Activated T-cell treated with anti-CD3 and anti-CD28 coated beads, Interleukin-2, amount 50 U/mL, for 72 hours (primary cell): ENCODE measurements around the gene AIRE. TPM values are rescaled to one million over a fixed set of nuclear protein-coding genes. Genes with fewer than 3 reads are reported as not detected.
A peak's percentile ranks its signal among the peaks of the same experiment; 100 is the strongest.

Experiments used
- ATAC-seq, 2 donors: fragments of 150-1000 bp; cut with Tn5 transposase; replicated peaks in 1 of 2; 2 replicates each; pipeline ENCODE4 v1.10.0; 2021; ENCODE audit warnings: moderate library complexity in 2 of 2, mild to moderate bottlenecking in 1 of 2
- DNase-seq, 2 donors: peaks; one replicate each; pipeline ENCODE4 v3.0.0; 2021 to 2022; ENCODE audit warnings: mixed read lengths in 1 of 2
- H3K27ac Mint-ChIP-seq: one replicate; pipeline ENCODE4 v1.8.0; 2022; ENCODE audit warnings: mild to moderate bottlenecking, moderate library complexity, mixed read lengths
- H3K27me3 Mint-ChIP-seq: one replicate; pipeline ENCODE4 v1.8.0; 2022; ENCODE audit warnings: low read depth, mixed read lengths
- H3K36me3 Mint-ChIP-seq, 2 donors: one replicate each; pipeline ENCODE4 v1.8.0; 2022; ENCODE audit warnings: mixed read lengths in 2 of 2, mild to moderate bottlenecking in 1 of 2; ENCODE audit not compliant: insufficient read depth in 2 of 2
- H3K4me1 Mint-ChIP-seq: one replicate; pipeline ENCODE4 v1.8.0; 2022; ENCODE audit warnings: low read depth, mixed read lengths
- H3K4me3 Mint-ChIP-seq, 2 donors: one replicate each; pipeline ENCODE4 v1.8.0; 2022; ENCODE audit warnings: mild to moderate bottlenecking in 2 of 2, mixed read lengths in 2 of 2, moderate library complexity in 2 of 2
- H3K9me3 Mint-ChIP-seq, 2 donors: one replicate each; pipeline ENCODE4 v1.8.0; 2022; ENCODE audit warnings: mixed read lengths in 2 of 2
- total RNA-seq, 2 donors: library from RNA; stranded (reverse); gene quantifications; one replicate each; pipeline ENCODE4 v1.2.3, GENCODE V29; 2022

Gene AIRE
- total RNA-seq, 2 donors from 2014 or later, result not detected

DNA sequence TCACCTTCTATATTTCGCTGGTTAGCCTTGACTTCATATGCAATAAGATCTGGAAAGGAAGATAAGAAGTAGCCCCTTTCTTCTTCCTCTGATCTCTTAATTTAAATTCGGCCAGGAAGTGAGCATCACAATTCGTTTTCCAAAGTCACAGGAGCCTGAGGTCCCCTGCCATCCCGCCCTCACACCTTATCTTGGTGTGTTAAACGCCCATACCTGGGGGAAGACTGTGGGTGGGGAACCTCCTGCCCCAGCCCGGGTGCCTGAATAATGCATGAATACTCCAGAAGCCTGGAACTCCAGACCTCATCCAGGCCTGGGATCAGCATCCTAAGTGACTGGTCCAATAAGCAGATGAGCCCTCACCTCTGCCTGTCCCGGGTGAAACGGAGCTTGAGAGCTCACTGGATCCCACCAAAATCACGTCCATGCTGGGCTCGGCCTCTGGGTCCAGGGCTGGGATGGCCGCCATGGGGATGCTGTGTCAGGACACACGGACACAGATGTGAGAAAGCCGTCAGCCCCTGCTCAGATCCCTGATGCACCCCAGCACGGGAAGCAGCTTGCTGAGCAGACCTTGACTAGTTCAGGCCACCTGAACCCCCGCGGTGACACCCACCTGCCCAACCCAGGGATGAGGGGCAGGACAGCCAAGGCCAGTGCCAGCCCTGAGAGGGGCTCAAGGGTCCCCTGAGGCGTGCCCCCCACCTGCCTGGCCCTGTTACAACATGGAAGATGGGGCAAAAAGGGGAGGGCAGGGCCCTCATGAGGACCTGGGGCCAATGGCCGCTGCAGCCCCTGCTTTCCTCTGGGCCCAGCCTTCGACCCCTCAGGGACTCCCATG, 24.7 kb upstream of the AIRE start:
- Mint-ChIP-seq H3K4me3 (no peak overlapping the region), H3K4me1 (no peaks in the 10 kb centered on the region), H3K36me3 (no peaks in the 10 kb centered on the region), H3K9me3 (no peaks in the 10 kb centered on the region), H3K27me3 (no peaks in the 10 kb centered on the region), H3K27ac (no peak overlapping the region)
- ATAC-seq (no peak), DNase-seq (no peak)

DNA sequence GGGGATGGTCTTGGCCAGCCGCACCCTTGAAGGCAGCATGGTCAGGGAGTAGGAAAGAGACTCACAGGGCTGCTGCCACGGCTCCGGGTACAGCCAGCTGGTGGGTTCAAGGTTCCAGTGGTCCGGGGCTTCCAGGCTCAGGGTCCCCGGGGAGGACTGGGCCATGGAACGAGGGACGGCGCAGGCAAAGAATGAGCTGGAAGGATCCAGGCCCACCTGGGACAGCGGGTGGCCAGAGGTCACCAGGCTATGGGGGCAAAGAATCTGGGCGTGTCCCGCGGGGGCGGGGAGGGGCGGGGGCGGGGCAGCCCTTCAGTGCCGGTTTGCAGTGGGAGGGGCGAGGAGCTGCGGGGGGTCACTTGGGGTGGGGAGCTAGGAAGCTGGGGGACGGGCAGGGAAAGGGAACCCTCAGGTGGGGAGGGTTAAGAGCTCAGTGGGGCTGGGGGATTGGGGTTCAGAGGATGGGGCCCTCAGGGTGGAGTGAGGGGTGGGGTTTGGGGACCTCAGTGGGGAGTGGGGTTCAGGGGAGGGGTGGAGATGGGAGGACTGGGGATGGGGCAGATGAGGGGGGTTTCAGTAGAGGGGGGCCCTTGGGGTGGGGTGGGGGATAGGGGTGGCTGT, 23.9 kb upstream of the AIRE start, which contains the start of gene DNMT3L:
TSS of gene DNMT3L (minus strand) at position 223 of the 621 bp plus-strand sequence. CDS start 638 bp downstream, outside the sequence.
- DNase-seq, result no peak
- H3K4me1 Mint-ChIP-seq, result no peaks in the 10 kb centered on the region
- no peak within 1 kb of the TSS for H3K27ac Mint-ChIP-seq
- H3K27me3 Mint-ChIP-seq, result no peaks in the 10 kb centered on the region
- H3K9me3 Mint-ChIP-seq, result no peaks in the 10 kb centered on the region
- no peaks in the 10 kb centered on the region for H3K36me3 Mint-ChIP-seq
- H3K4me3 Mint-ChIP-seq, result no peak within 1 kb of the TSS
- ATAC-seq, result no peak

DNA sequence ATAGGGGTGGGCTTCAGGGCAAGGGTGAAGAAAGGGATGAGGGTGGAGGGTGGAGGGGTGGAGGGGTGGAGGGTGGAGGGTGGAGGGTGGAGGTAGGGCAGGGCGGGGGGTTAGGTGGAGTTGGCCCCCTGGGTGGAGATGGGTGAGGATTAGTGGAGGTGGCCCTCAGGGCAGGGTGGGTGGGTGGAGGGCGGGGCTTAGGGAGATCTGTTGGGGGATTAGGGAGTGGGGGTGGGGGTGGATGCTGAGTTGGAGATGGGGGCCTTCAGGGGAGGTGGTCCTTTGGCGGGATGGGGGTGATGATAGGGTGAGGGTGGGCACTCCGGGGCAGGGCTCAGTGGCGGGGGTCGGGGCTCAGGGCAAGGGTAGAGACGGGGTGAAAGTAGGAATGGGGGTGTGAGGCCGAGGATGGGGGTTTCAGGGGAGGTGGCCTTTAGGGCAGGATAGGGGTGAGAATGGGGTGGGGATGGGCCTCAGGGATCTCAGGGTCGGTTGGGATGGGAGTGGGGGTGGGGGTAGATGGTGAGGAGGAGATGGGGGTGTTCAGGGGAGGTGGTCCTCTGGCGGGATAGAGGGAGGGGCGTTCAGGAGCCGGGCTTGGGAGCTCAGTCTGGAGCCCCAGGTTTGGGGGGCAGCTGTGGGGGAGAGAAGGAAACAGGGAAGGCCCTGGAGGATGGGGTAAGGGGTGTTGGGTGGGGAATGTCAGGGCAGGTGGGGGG, 23.2 kb upstream of the AIRE start:
- Mint-ChIP-seq H3K4me3 (no peak overlapping the region), H3K27ac (no peak overlapping the region), H3K27me3 (no peaks in the 10 kb centered on the region), H3K9me3 (no peaks in the 10 kb centered on the region), H3K4me1 (no peaks in the 10 kb centered on the region), H3K36me3 (no peaks in the 10 kb centered on the region)
- ATAC-seq (no peak), DNase-seq (no peak)

DNA sequence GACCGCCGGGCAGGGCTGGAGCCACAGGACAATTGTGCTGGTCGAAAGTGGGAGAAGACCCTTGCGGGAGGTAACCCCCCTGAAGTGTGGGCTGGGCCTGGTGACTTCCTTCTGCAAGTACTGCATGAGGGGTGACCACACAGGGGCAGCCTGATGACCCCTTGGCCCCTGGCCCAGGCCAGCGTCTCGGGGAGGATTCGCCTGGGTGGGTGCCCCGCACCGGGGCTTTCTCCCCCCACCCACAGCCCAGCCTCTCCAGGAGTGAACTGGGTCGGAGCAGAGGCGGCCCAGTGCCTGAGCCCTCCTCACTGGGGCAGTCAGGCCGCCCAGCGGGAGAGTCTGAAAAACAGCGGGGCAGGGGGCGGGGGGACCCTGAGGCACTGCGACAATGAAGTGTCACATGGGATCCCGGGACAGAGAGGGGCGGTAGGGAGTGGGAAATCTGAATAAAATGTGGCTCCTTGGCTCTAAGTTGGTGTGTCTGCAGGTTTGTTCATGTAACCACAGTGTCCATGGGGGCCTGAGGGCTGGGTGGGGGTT, 22.4 kb upstream of the AIRE start:
- H3K4me1 Mint-ChIP-seq, result no peaks in the 10 kb centered on the region

DNA sequence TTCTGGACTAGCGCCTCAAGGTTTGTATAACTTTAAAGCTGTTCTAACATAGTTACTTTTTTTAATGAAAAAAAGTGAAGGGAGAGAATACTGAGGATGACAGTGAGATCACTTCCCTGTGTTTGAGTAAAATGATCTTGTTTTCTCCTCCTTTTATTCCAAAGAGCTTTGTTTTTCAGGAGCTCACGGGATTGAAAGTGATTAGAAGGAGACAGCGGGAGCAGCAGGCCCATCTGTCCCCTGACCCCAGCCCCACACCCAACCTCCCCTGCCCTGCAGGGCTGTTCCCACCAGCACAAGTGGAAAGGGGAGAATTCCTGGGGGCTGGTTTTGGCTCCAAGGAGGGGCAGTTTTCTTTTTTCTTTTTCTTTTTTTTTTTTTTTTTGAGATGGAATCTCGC, 21.9 kb upstream of the AIRE start:
- Mint-ChIP-seq H3K4me3 (no peak overlapping the region), H3K27ac (no peak overlapping the region), H3K4me1 (no peaks in the 10 kb centered on the region), H3K27me3 (no peaks in the 10 kb centered on the region), H3K9me3 (no peaks in the 10 kb centered on the region), H3K36me3 (no peaks in the 10 kb centered on the region)
- DNase-seq (no peak), ATAC-seq (no peak)

More for the DNA sequence above, 22.4 kb upstream of the AIRE start:
- DNase-seq (no peak), ATAC-seq (no peak)
- Mint-ChIP-seq H3K27me3 (no peaks in the 10 kb centered on the region), H3K4me3 (no peak overlapping the region), H3K9me3 (no peaks in the 10 kb centered on the region), H3K27ac (no peak overlapping the region), H3K36me3 (no peaks in the 10 kb centered on the region)

DNA sequence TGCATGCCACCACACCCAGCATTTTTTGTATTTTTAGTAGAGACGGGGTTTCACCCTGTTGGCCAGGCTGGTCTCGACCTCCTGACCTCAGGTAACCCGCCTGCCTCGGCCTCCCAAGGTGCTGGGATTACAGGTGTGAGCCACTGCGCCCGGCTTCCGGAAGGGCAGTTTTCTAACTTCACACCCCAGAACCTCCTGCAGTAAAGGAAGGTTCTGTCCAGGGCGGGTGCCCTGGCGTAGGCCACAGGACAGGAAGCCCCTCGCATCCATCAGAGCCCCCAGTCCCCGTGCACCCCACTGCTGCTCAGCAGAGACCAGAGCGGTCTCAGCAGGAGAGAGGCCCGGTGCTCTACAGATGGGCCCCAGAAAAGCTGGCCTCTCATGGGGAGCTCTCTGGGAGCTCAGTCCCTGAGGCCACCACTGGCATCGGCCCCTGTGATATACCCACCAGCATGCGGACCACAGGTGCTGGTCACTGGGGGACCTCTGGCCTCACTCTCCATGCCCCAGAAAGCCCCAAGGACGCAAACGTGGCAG, 19.9 kb upstream of the AIRE start:
- Mint-ChIP-seq H3K27ac (no peak overlapping the region), H3K4me1 (no peaks in the 10 kb centered on the region), H3K4me3 (no peak overlapping the region), H3K9me3 (no peaks in the 10 kb centered on the region), H3K27me3 (no peaks in the 10 kb centered on the region), H3K36me3 (no peaks in the 10 kb centered on the region)
- ATAC-seq, result no peak
- DNase-seq, result no peak

DNA sequence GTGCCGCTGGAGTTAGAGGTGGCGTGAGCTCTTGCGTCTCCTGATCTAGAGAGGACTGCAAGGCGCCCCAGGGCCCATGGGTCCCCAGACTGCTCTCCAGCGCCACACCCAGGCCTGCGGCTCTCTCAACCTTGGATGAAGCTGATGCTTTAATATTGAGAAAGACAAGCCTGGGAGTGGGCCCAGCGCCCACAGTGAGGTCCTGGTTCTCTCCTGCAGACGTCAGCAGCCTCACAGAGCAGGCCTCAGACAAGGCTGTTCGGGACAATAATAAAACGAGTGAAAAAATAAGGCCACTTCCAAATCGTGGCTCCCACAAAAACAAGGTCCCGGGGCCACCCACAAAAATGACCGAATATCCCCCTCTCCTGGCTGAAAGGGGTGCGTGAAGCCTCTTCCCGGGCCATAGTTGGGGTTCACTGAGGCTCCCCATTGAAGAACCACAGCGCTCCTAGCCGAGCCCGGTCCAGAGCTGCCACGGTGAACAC, 18.0 kb upstream of the AIRE start:
- no peaks in the 10 kb centered on the region for H3K36me3 Mint-ChIP-seq
- ATAC-seq (peak in 1 of 2 donors; percentile 57), DNase-seq (peak in 1 of 2 donors; percentile 16)
- H3K4me1 Mint-ChIP-seq, result no peaks in the 10 kb centered on the region
- no peaks in the 10 kb centered on the region for H3K27me3 Mint-ChIP-seq
- H3K9me3 Mint-ChIP-seq, result no peaks in the 10 kb centered on the region
- no peak overlapping the region for H3K4me3 Mint-ChIP-seq
- no peak overlapping the region for H3K27ac Mint-ChIP-seq

DNA sequence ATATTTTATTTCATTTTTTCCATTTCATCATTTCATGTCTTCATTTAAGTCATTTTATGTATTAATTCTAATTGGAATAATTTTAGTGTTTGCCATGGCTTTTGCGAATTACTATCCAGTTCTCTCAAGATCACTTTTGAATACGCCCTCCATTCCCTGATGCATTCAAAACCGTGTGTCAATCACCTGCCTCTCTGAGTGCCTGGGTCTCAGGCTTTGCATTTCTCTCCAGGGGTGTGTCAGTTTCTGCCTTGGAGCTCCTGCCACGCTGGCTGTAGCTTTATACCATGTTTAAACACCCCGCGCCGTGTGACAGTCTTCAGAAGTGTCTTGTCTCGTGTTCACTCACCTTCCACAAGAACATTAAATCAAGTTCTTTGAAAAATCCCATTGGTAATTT, 16.6 kb upstream of the AIRE start:
- Mint-ChIP-seq H3K9me3 (no peaks in the 10 kb centered on the region), H3K27ac (no peak overlapping the region), H3K27me3 (no peaks in the 10 kb centered on the region), H3K4me1 (no peaks in the 10 kb centered on the region), H3K4me3 (no peak overlapping the region), H3K36me3 (no peaks in the 10 kb centered on the region)
- DNase-seq, result no peak
- ATAC-seq, result no peak

DNA sequence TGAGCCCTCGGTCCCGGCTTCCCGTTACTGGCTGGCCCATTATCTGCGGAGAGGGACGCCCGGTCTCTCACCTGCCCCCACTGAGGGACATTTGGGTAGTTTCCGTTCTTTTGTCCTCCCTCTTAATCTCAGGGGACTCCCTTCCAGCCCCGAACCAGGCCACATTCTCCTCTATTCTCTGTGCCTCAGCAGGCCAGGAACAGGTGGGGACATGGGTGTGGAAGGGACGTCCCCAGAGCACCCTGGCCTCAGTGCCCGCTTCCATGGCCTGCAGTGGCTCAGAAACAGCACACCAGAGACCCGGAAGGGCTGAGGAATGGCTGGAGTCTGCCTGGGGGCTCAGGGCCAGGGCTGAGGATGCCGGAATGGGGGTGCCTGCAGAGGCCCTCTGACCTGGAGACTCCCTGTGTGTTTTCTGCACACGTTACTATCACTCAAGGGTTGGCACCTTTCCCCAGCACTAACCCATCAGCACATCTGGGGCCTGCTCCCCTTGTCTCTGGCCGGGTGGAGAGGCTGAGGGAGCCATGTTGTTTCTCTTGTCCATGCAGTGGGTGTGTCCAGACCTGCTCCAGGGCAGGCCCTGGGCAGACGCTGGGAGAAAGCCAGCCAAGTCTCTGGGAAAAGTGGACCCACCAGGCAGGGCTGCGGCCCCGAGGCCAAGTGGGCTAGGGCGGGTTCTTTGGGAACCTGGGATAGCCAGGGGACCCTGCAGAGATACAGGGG, 14.0 kb upstream of the AIRE start:
- Mint-ChIP-seq H3K9me3 (no peaks in the 10 kb centered on the region), H3K4me1 (no peaks in the 10 kb centered on the region), H3K36me3 (no peaks in the 10 kb centered on the region), H3K27me3 (no peaks in the 10 kb centered on the region), H3K4me3 (no peak overlapping the region), H3K27ac (no peak overlapping the region)
- no peak for ATAC-seq
- DNase-seq, result no peak

DNA sequence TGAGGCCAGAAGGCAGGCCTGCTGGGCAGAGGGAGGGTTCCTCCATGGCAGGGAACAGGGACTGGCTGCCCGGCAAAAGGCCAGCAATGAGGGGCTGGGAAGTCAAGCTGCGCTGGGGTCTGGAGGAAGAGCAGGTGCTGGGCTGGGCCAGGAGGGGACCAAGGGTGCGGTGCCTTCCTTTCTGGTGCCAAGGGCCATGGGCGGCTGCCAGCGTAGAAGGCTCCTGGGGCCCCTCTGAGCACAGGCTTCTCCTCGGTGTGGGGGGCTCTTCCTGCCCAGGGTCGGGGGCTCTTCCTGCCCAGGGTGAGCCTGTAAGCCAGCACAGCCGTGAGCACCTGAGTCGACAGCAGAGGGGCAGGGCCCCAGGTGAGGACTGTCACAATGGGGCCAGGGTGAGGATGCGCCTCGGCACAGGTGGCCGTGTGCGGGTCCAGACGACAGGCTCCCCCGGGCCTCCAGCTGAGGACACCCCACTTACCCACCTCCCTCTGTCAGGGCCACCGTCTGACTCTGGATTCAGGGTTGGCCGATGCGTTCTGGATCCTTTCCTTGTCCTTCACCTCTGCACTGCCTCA, 13.3 kb upstream of the AIRE start:
- no peak for ATAC-seq
- Mint-ChIP-seq H3K4me3 (no peak overlapping the region), H3K9me3 (no peaks in the 10 kb centered on the region), H3K4me1 (no peaks in the 10 kb centered on the region), H3K36me3 (no peaks in the 10 kb centered on the region), H3K27me3 (no peaks in the 10 kb centered on the region), H3K27ac (no peak overlapping the region)
- no peak for DNase-seq

DNA sequence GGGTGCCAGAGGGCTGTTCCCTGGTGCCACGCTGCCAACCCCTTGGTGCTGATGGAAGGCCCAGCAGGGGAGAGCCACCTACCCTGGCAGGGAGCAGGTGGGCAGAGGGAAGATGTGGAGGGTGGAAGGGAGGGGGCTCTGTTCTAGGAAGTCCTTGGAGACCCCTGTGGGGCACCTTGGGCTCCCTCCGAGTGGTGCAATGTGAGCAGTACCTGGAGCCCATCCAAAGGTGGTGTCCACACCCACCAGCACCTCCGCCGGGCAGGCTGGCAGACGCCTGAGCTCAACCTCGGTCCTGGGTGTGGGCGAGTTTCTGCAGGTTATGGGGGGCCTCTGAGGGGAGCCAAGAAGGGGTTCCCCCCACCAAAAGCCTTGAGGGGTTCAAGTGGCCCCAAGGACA, 12.6 kb upstream of the AIRE start:
- H3K9me3 Mint-ChIP-seq, result no peaks in the 10 kb centered on the region
- no peak overlapping the region for H3K27ac Mint-ChIP-seq
- H3K36me3 Mint-ChIP-seq, result no peaks in the 10 kb centered on the region
- H3K27me3 Mint-ChIP-seq, result no peaks in the 10 kb centered on the region
- DNase-seq (no peak), ATAC-seq (no peak)
- no peak overlapping the region for H3K4me3 Mint-ChIP-seq
- no peaks in the 10 kb centered on the region for H3K4me1 Mint-ChIP-seq

DNA sequence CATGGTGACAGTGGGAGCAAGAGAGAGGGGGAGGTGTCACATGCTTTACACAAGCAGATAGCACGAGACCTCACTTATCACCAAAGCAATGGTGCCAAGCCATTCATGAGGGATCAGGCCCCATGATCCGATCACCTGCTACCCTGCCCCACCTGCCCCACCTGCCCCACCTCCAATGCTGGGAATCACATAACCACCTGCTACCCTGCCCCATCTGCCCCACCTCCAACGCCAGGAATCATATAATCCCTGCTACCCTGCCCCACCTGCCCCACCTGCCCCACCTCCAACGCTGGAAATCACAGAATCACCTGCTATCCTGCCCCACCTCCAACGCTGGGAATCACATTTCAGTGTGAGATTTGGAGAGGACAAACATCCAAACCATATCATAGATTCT, 10.6 kb upstream of the AIRE start:
- DNase-seq, result no peak
- no peak for ATAC-seq
- Mint-ChIP-seq H3K9me3 (no peaks in the 10 kb centered on the region), H3K36me3 (no peaks in the 10 kb centered on the region), H3K27ac (no peak overlapping the region), H3K27me3 (no peaks in the 10 kb centered on the region), H3K4me1 (no peaks in the 10 kb centered on the region), H3K4me3 (no peak overlapping the region)
